Measurements from ENCODE around the gene CLEC2D.
"Not testable (repeated sequence)": the region's sequence is repeated elsewhere in the genome, so short reads cannot be mapped to it uniquely, and the experiment has no call there.

The CLEC2D gene

GRCh38 chr12:9634969-9635754 lies 34.4 kb upstream of the CLEC2D start:
- no peak overlapping the region for H3K4me3 ChIP-seq (ENCODE audit: control insufficient read depth, low read depth, low read length)
- TF ChIP-seq CTCF (conservative IDR thresholded peaks at IDR 0.05; ENCODE audit: control insufficient read depth, insufficient read depth, low read depth, low read length): no peak
- no peak for DNase-seq (ENCODE audit: low read depth)

- H3K4me3 ChIP-seq (ENCODE audit: control insufficient read depth, low read depth, low read length): no peak overlapping the region
- no peak for TF ChIP-seq CTCF (conservative IDR thresholded peaks at IDR 0.05; ENCODE audit: control insufficient read depth, insufficient read depth, low read depth, low read length)
- no peak for DNase-seq (ENCODE audit: low read depth)
Measured at GRCh38 chr12:9636150-9636850, 33.2 kb upstream of the CLEC2D start.

GRCh38 chr12:9636851-9637206 lies 32.7 kb upstream of the CLEC2D start:
- DNase-seq (ENCODE audit: low read depth): no peak
- TF ChIP-seq CTCF (conservative IDR thresholded peaks at IDR 0.05; ENCODE audit: control insufficient read depth, insufficient read depth, low read depth, low read length): no peak
- no peak overlapping the region for H3K4me3 ChIP-seq (ENCODE audit: control insufficient read depth, low read depth, low read length)

GRCh38 chr12:9640024-9640423 lies 29.5 kb upstream of the CLEC2D start:
- no peak overlapping the region for H3K4me3 ChIP-seq (ENCODE audit: control insufficient read depth, low read depth, low read length)
- TF ChIP-seq CTCF (conservative IDR thresholded peaks at IDR 0.05; ENCODE audit: control insufficient read depth, insufficient read depth, low read depth, low read length): no peak
- DNase-seq (ENCODE audit: low read depth): no peak

- no peak overlapping the region for H3K4me3 ChIP-seq (ENCODE audit: control insufficient read depth, low read depth, low read length)
- DNase-seq (ENCODE audit: low read depth): no peak
- no peak for TF ChIP-seq CTCF (conservative IDR thresholded peaks at IDR 0.05; ENCODE audit: control insufficient read depth, insufficient read depth, low read depth, low read length)
Measured at GRCh38 chr12:9642606-9643265, 26.8 kb upstream of the CLEC2D start.

- H3K4me3 ChIP-seq (ENCODE audit: control insufficient read depth, low read depth, low read length): no peak overlapping the region
- no peak for DNase-seq (ENCODE audit: low read depth)
- no peak for TF ChIP-seq CTCF (conservative IDR thresholded peaks at IDR 0.05; ENCODE audit: control insufficient read depth, insufficient read depth, low read depth, low read length)
Measured at GRCh38 chr12:9643266-9643660, 26.2 kb upstream of the CLEC2D start.

GRCh38 chr12:9644985-9645551 lies 24.4 kb upstream of the CLEC2D start:
- not testable (repeated sequence) for H3K4me3 ChIP-seq (ENCODE audit: control insufficient read depth, low read depth, low read length)
- peak; percentile 68 for DNase-seq (ENCODE audit: low read depth)

All from fibroblast of mammary gland (primary cell).